GM10248 (cell line): ENCODE measurements around the gene KRT33B.

ENCODE experiments used
- CTCF ChIA-PET: fragments of 300-600 bp; sonication (Branson Sonifier 250); formaldehyde crosslinking; extraction: SDS; loops from one replicate; lab custom pipeline; 2021; ENCODE audit warnings: antibody characterized with exemption; lab: Yijun Ruan, JAX
- POLR2A ChIA-PET: fragments of 350-650 bp; sonication (Branson Sonifier 250); formaldehyde crosslinking; extraction: SDS; loops from one replicate; lab custom pipeline; 2020; ENCODE audit warnings: antibody characterized with exemption; lab: Yijun Ruan, JAX
- DNase-seq: peaks from one replicate; pipeline ENCODE4 v3.0.0; 2012; ENCODE audit errors: extremely low spot score
- CTCF ChIP-seq: IDR thresholded peaks from 2 replicates; pipeline ENCODE4 v1.5.1; 2012; ENCODE audit warnings: mild to moderate bottlenecking, low read depth; ENCODE audit errors: extremely low read depth, missing control alignments, control extremely low read depth

Gene KRT33B

GRCh38 chr17:41340494-41340893 lies 29.1 kb downstream of the KRT33B start:
- ChIA-PET POLR2A (no interaction called here), CTCF (interaction anchor here (1.0 to 1.3 kb wide), 2 partner anchors 9 kb away, joined by 3 to 4 read pairs; no protein-coding TSS in a partner anchor)
- TF ChIP-seq CTCF = no peak
- no peak for DNase-seq

GRCh38 chr17:41339571-41340172 lies 29.9 kb downstream of the KRT33B start:
- ChIA-PET CTCF (interaction anchor here (1.0 to 1.3 kb wide), 2 partner anchors 8 to 10 kb away, joined by 3 to 4 read pairs; no protein-coding TSS in a partner anchor), POLR2A (no interaction called here)
- TF ChIP-seq CTCF = no peak
- no peak for DNase-seq

- ChIA-PET POLR2A (no interaction called here), CTCF (no interaction called here)
- DNase-seq = no peak
- no peak for TF ChIP-seq CTCF
These were observed 30.6 kb downstream of the KRT33B start for GRCh38 chr17:41338961-41339485.

GRCh38 chr17:41335747-41336146 lies 33.9 kb downstream of the KRT33B start:
- ChIA-PET CTCF (interaction anchor here (1.1 kb wide), 1 partner anchor 69 kb away, joined by 3 read pairs; no protein-coding TSS in a partner anchor), POLR2A (no interaction called here)
- DNase-seq = no peak
- TF ChIP-seq CTCF = no peak

- no peak for DNase-seq
- CTCF ChIA-PET = interaction anchor here (0.7 kb wide), 1 partner anchor 75 kb away, joined by 3 read pairs; no protein-coding TSS in a partner anchor
- POLR2A ChIA-PET = no interaction called here
- TF ChIP-seq CTCF = no peak
These were observed 35.0 kb downstream of the KRT33B start for GRCh38 chr17:41334385-41335305.

- CTCF ChIA-PET = interaction anchor here (0.7 to 2.6 kb wide), 2 partner anchors 12 to 74 kb away, joined by 3 to 11 read pairs; no protein-coding TSS in a partner anchor
- no peak for DNase-seq
- no peak for TF ChIP-seq CTCF
- POLR2A ChIA-PET = no interaction called here
These were observed 35.8 kb downstream of the KRT33B start for GRCh38 chr17:41333836-41334235.
